Stimulated activated CD4-positive, alpha-beta T cell treated with anti-CD3 and anti-CD28 coated beads, Interleukin-4, amount 100 ng/mL, for 48 hours (primary cell): ENCODE measurements around the gene HOXB7.

Experiments
- DNase-seq, 2 donors: peaks; one replicate each; pipeline ENCODE4 v3.0.0-alpha.2; 2020; ENCODE audit warnings: low read depth in 2 of 2

HOXB7 gene

GRCh38 chr17:48594538-48595277, 16.1 kb downstream of the HOXB7 start:
- DNase-seq = no peak

GRCh38 chr17:48593840-48594537, 16.8 kb downstream of the HOXB7 start:
- DNase-seq = peak; percentile 76 to 77

DNA sequence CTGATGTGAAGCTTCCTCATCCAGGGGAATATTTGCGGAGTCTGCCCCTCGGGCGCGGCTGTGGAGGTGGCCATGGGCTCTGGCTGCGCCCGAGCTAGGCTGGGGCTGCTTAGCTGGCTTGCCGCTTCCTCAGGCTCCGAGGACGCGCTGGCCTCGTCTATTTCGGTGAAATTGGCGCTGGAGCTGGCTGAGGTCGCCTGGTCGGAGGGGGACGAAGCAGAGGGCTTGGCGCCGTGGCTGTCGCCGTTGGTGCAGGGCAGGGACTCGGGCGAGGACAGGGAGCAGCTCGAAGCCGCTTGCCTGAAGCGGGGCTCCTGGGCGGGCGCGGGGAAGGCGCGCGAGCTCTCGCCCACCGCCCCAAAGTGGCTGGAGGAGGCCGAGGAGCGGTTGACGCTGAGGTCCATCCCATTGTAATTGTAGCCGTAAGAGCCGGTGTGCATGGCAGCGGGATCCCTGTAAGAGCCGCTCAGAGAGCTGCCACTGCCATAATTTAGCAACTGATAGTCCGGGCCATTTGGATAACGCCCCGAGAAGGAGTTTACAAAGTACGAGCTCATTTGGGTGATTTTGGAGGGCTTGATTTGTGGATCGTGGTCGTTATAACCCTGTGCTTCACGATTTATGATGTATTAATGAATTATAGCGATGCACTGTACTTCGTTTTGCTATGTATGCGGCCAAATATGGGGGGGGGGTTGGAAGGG, 17.5 kb downstream of the HOXB7 start, which contains the start of gene HOXB5:
Gene HOXB5, minus strand, starts transcription at position 654 of the 704 bp plus-strand sequence. Its CDS starts 97 bp downstream, at position 557.
- DNase-seq = no peak

DNA sequence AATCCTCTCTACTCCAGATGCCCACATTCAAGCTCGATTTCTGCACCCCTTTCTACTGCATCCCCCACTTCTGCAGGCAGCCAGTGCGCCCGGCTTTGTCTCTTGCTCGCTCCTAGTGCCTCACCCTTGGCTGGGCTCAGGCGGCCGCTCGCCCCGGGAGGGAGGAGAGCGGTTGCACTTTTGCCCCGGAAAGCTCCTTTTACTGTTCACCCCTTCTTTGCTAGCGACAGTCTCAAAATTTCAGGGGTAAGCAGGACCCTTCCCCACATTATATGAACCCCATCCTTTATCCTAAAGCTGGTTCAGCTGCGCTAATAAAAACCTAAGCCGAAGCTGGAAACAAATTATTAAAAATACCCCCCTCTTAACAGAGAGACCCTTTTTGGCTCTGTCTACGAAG, 18.2 kb downstream of the HOXB7 start:
- no peak for DNase-seq

GRCh38 chr17:48592057-48592514, 18.7 kb downstream of the HOXB7 start:
- no peak for DNase-seq

DNA sequence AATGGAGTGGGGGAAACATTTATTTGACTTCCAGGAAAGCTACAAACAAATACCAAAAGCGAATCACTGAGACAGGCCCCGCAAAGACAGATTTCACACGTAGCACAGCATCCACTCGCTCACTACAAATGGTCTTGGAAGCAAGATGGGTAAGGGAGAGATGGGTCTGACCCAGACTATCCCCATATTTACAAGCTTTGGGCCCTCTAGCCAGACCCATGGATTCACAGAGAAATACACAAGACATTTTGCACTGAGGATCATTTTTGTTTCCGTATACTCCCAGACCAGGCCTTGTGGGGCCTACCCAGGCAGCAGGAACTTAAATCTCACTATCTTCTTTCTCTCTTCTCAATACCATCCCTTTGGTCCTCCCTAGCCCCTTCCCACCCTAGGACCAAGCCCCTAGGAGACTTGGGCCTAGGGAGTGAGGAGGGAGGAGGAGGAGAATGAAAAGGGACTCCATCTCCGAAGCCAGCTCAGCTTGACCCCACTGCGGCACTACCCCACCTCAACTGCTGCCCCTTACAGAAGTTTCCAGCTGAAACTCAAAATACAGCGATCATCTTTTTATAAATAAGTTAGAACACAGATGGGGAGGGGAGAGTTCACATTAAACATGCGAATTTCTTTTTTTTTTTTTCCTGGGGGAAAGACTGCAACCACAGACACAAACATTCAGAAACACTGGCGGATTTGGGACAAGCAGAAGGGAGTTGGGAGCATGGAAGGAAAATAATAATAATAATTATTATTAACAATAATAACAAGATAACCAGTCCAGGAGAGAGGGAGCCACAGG, 19.4 kb downstream of the HOXB7 start:
- DNase-seq = no peak

DNA sequence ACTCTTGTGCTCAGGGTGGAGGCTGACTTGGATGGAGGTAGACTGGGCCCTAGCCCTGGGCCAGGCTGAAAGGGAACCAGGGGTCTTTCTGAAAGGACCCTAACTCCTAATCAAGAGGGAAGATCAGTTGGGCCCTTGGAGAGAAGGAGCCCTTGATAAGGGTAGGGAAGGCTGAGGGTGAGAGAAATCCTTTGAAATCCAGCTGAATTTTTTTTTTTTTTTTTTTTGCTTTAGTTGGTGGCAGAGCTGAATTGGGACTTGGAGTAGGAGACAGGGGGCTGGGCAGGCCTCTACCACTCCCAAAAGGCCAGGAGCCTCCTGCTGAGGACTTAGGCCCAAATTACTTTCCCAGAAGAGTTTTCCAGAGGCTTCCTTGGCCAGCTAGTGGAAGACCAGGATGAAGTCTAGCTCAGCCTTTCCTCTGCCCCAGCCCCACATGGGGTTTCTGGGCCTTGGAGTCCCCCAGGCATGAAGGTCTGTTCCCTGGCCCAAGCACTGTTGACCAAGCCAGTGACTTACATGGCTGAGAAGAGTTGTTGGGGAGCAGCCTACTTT, 20.1 kb downstream of the HOXB7 start:
- no peak for DNase-seq

DNA sequence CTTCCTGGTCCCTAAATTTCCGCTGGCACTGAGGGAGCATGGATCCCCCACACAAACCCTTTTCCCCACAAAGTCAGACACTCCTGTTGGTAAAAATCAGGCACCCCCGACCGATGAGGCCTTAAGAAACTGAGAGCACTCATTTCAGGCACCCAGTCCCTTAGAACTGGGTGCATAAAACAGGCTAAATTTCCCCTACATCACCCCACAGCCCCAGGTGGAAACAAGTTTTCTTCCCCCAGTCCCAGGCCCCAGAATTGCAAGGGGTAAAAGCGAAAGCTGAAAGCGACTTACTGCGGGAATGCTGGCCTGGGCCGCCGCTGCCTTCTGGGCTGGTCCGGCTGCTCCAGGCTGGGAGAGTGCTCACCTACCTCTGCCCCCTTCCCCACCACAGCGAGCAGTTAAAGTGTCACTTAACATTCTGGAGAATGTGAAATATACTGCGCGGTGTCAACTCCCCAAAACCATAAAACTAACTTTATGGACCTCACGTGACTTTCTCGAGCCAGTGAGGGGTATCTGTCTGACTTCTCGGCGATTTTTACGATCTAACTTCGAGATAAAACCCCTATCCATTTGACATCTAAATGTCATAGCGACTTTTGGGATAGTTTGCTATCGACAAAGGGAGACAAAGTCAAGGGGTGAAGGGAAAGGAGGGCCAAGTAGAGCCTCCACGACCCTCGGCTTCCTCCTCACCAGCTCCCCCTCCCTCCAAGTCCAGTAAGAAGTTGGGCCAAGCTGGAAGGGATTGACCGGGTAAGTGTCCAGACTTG, 20.8 kb downstream of the HOXB7 start, which contains the start of gene HOXB3:
Gene HOXB3, minus strand, starts transcription at position 411 of the 776 bp plus-strand sequence. CDS start 37,767 bp downstream, outside the sequence.
- no peak for DNase-seq

DNA sequence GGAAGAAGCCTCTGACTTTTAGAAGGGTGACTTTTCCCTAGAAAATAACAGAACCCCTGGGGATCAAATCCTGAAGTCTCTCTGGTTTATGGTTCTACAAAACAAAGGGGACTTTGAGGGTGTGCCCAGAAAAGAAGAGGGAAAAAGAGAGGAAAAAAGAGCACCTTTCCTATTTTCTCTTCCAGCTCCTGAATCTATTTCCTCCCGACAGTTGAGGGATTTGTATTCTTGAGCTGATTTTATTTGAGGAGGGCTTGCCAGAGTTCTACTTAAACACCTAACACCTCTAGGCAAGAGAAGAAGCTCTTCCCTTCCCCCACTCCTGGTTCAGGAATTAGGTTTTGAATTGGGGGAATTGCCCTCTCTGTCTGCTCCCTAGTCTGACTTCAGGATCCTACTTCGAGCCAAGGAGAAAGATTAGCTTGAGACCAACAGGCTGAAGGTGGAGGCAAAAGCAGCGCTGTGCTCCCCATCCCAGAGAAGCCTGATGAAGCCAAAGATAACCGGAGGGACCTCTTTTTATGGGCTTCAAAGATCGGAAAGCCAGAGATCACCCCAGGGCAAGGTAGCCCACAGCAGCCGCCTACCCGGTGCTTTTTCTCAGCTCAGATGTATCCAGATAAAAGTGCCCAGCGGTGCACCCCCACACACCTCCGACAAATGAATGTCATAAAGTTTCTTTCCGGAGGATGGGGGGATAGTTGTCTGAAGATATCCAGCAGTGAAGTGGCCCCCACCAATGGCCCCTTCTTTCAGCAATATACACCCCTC, 21.6 kb downstream of the HOXB7 start:
- no peak for DNase-seq

GRCh38 chr17:48588528-48588927, 22.3 kb downstream of the HOXB7 start:
- no peak for DNase-seq

GRCh38 chr17:48588074-48588415, 22.8 kb downstream of the HOXB7 start:
- no peak for DNase-seq

- DNase-seq = no peak
Observed at GRCh38 chr17:48587276-48588073, 23.3 kb downstream of the HOXB7 start.

DNA sequence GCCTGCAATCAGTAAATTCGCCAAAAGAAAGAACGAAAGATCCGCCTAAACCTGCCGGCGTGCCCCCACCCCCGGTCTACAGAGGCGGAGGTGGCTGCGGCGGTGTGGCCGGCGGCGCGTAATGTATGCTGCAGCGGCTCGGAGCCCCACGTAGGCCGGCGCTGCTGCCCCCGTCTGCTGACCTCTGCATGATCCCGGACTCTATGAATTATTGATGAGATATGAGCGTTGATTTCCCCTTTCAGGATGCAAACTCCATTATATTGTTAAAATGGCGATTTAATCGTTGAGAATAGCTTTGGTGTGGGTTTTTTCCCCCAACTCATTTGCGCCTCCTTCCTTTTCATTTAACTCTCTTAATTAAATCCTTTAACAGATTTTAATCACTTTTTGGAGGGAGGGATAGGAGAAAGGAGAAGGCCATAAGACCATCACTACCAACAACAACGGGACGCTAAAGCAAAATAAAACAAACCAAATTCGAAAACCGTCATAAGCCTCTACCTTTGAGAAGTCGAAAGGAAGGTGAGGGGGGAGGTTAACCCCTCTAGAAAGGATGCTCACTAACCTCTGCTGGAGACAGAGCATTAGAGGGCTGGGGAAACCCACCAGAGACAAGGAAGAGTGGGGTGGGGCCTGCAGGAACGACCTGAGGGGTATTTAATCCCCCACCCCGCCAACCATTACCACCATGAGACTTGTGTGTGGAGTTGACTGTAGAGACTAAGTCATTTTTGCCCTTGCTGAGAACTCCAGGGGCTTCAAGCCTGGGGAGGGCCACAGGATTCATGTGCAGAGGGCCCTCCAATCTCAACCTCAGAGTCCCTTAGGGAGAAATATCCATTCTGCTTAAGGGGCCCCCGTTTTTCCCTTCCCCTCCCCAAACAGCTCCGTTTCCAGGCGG, 24.2 kb downstream of the HOXB7 start:
- no peak for DNase-seq

GRCh38 chr17:48584223-48584741, 26.5 kb downstream of the HOXB7 start:
- DNase-seq = no peak

- no peak for DNase-seq
Observed at GRCh38 chr17:48583708-48584222, 27.1 kb downstream of the HOXB7 start.

DNA sequence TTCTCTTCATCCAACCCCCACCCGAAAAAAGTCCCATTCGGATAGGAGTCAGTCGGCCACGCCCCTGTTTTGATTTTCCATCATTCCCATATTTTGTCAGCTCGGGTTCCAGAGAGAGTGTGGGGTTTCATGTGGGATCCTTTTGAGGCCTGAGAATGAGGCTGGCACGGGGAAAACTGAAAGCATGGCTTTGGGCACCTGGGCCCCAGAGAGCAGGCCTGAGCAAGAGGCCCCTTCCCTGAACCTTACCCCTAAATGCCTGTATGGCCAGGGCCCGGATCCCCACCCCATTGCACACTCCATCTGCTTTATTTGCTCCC, 28.1 kb downstream of the HOXB7 start:
- DNase-seq = no peak

- no peak for DNase-seq
Observed at GRCh38 chr17:48579760-48580554, 30.9 kb downstream of the HOXB7 start.
